Liver (tissue), 9 donors: ENCODE data around the gene ADGRA1. TPM values are rescaled to one million over a fixed set of nuclear protein-coding genes. Genes with fewer than 3 reads are reported as not detected.

Source experiments
- DNase-seq: peaks from one replicate; pipeline ENCODE4 v3.0.0-alpha.2; 2017; ENCODE audit warnings: low spot score
- H3K27ac ChIP-seq, 2 donors: one replicate each; pipeline ENCODE4 v1.7.0; 2013; ENCODE audit warnings: inconsistent platforms in 2 of 2, low read length in 2 of 2, control low read depth in 1 of 2, low read depth in 1 of 2, mild to moderate bottlenecking in 1 of 2
- H3K27me3 ChIP-seq, 4 donors: one replicate each; pipeline versions ENCODE4 v1.6.1 to v1.7.0; 2013; ENCODE audit warnings: low read length in 3 of 4, inconsistent platforms in 1 of 4, mild to moderate bottlenecking in 1 of 4, moderate library complexity in 1 of 4; ENCODE audit not compliant: control insufficient read depth in 4 of 4, insufficient read depth in 4 of 4
- H3K36me3 ChIP-seq, 4 donors: one replicate each; pipeline versions ENCODE4 v1.6.1 to v1.7.0; 2013; ENCODE audit warnings: low read length in 3 of 4, mild to moderate bottlenecking in 3 of 4, low read depth in 1 of 4, moderate library complexity in 1 of 4; ENCODE audit not compliant: control insufficient read depth in 4 of 4, insufficient read depth in 3 of 4
- H3K4me1 ChIP-seq, 4 donors: one replicate each; pipeline versions ENCODE4 v1.6.1 to v1.7.0; 2013; ENCODE audit warnings: low read length in 3 of 4, mild to moderate bottlenecking in 3 of 4, moderate library complexity in 1 of 4; ENCODE audit not compliant: control insufficient read depth in 4 of 4, insufficient read depth in 4 of 4
- H3K4me3 ChIP-seq, 3 donors: one replicate each; pipeline versions ENCODE4 v1.6.1 to v1.7.0; 2013; ENCODE audit warnings: low read length in 3 of 3, control low read depth in 1 of 3, low read depth in 1 of 3, mild to moderate bottlenecking in 1 of 3
- H3K9ac ChIP-seq, 2 donors: one replicate each; pipeline ENCODE4 v1.7.0; 2013; ENCODE audit warnings: low read length in 2 of 2, mild to moderate bottlenecking in 2 of 2, moderate library complexity in 2 of 2, control low read depth in 1 of 2, low read depth in 1 of 2
- H3K9me3 ChIP-seq, 4 donors: one replicate each; pipeline versions ENCODE4 v1.6.1 to v1.7.0; 2013; ENCODE audit warnings: low read length in 3 of 4; ENCODE audit not compliant: control insufficient read depth in 4 of 4
- ATF3 ChIP-seq: IDR thresholded peaks from 2 replicates; pipeline ENCODE4 v1.6.1; 2016; ENCODE audit warnings: antibody characterized with exemption
- CTCF ChIP-seq: fragments of 150-350 bp; IDR thresholded peaks from 2 replicates; pipeline ENCODE4 v1.5.1; 2017; ENCODE audit warnings: improper control_type of control experiment, low read depth, low read length; ENCODE audit not compliant: missing input control
- EGR1 ChIP-seq, 2 donors: IDR thresholded peaks; 2 replicates each; pipeline ENCODE4 v1.6.1; 2016 to 2018; ENCODE audit warnings: antibody characterized with exemption in 2 of 2, low read depth in 2 of 2
- FOXA1 ChIP-seq: IDR thresholded peaks from 2 replicates; pipeline ENCODE4 v1.6.1; 2016; ENCODE audit warnings: antibody characterized with exemption
- FOXA2 ChIP-seq: IDR thresholded peaks from 2 replicates; pipeline ENCODE4 v1.6.1; 2016; ENCODE audit warnings: antibody characterized with exemption
- GABPA ChIP-seq, 2 donors: IDR thresholded peaks in 1 of 2; conservative IDR thresholded peaks in 1 of 2; 2 replicates each; pipeline ENCODE4 v1.6.1; 2016; ENCODE audit warnings: antibody characterized with exemption in 2 of 2, mild to moderate bottlenecking in 1 of 2, moderate library complexity in 1 of 2
- HNF4A ChIP-seq, 2 donors: conservative IDR thresholded peaks; 2 replicates each; pipeline ENCODE4 v1.6.1; 2016; ENCODE audit warnings: antibody characterized with exemption in 2 of 2, mild to moderate bottlenecking in 2 of 2
- HNF4G ChIP-seq: IDR thresholded peaks from 2 replicates; pipeline ENCODE4 v1.6.1; 2016; ENCODE audit warnings: antibody characterized with exemption
- JUND ChIP-seq, 2 donors: IDR thresholded peaks; 2 replicates each; pipeline ENCODE4 v1.6.1; 2016; ENCODE audit warnings: antibody characterized with exemption in 2 of 2
- MAX ChIP-seq: IDR thresholded peaks from 2 replicates; pipeline ENCODE4 v1.6.1; 2016; ENCODE audit warnings: antibody characterized with exemption
- NR2F2 ChIP-seq: IDR thresholded peaks from 2 replicates; pipeline ENCODE4 v1.6.1; 2016; ENCODE audit warnings: antibody characterized with exemption
- RAD21 ChIP-seq, 2 donors: IDR thresholded peaks; 2 replicates each; pipeline ENCODE4 v1.6.1; 2016; ENCODE audit warnings: antibody characterized with exemption in 2 of 2, mild to moderate bottlenecking in 2 of 2
- REST ChIP-seq: IDR thresholded peaks from 2 replicates; pipeline ENCODE4 v1.6.1; 2016; ENCODE audit warnings: antibody characterized with exemption, mild to moderate bottlenecking
- RXRA ChIP-seq, 2 donors: IDR thresholded peaks; 2 replicates each; pipeline ENCODE4 v1.6.1; 2017 to 2018; ENCODE audit warnings: antibody characterized with exemption in 2 of 2, mild to moderate bottlenecking in 1 of 2
- SP1 ChIP-seq: IDR thresholded peaks from 2 replicates; pipeline ENCODE4 v1.6.1; 2018; ENCODE audit warnings: antibody characterized with exemption, mild to moderate bottlenecking
- TAF1 ChIP-seq: conservative IDR thresholded peaks from 2 replicates; pipeline ENCODE4 v1.6.1; 2016; ENCODE audit warnings: antibody characterized with exemption, mild to moderate bottlenecking
- YY1 ChIP-seq: IDR thresholded peaks from 2 replicates; pipeline ENCODE4 v1.6.1; 2016; ENCODE audit warnings: antibody characterized with exemption, mild to moderate bottlenecking
- ZBTB33 ChIP-seq: IDR thresholded peaks from 2 replicates; pipeline ENCODE4 v1.6.1; 2016; ENCODE audit warnings: antibody characterized with exemption
- WGBS: extraction: QIAGEN DNeasy Blood & Tissue Kit; methylation state at CpG from one replicate; pipeline ENCODE4 v1.1.7; 2013; 5-methylcytosine and 5-hydroxymethylcytosine counted together
- polyA plus RNA-seq, 2 donors: library from polyadenylated mRNA; stranded (reverse) in 1 of 2; unstranded in 1 of 2; fragments of 200-250 nt in 1 of 2; fragments of >200 nt in 1 of 2; fragmentation: Nextera tagmentation in 1 of 2; extraction: Ambion mirVana in 1 of 2; gene quantifications; one replicate each; pipeline versions ENCODE4 v1.2.1 to v1.2.3, GENCODE V29; 2013 to 2015
- total RNA-seq, 2 donors: library from RNA; depleted of rRNA; stranded (reverse); fragments of >200 nt; gene quantifications; one replicate each; pipeline ENCODE4 v1.2.3, GENCODE V29; 2014
- donor health status: healthy.
- donor health status: healthy.
- donor health status: healthy.
- donor health status: healthy.
- donor health status: healthy.

The ADGRA1 gene
- total and polyA plus RNA-seq, 4 donors: 0.08 to 0.70 (median 0.12) TPM; not detected in 1

- Histone ChIP-seq H3K4me3 (no peak overlapping the region), H3K27ac (no peak overlapping the region), H3K4me1 (no peaks in the 10 kb centered on the region), H3K36me3 (no peaks in the 10 kb centered on the region), H3K9me3 (no peaks in the 10 kb centered on the region), H3K9ac (no peak overlapping the region), H3K27me3 (no peaks in the 10 kb centered on the region)
- WGBS: 73% methylated on average over 18 of the region's 18 CpGs
- no peak for TF ChIP-seq TAF1
- TF ChIP-seq RXRA (IDR thresholded peaks at IDR 0.05): no peak
- TF ChIP-seq MAX: no peak
- TF ChIP-seq NR2F2: no peak
- TF ChIP-seq FOXA2: no peak
- no peak for TF ChIP-seq REST
- TF ChIP-seq GABPA (IDR thresholded peaks at IDR 0.05 in 1 of 2, conservative IDR thresholded peaks at IDR 0.05 in 1 of 2): no peak
- no peak for TF ChIP-seq FOXA1
- TF ChIP-seq YY1: no peak
- no peak for TF ChIP-seq ATF3
- no peak for TF ChIP-seq EGR1 (IDR thresholded peaks at IDR 0.05; ENCODE audit: low read depth in 2 of 2)
- no peak for TF ChIP-seq HNF4A (conservative IDR thresholded peaks at IDR 0.05)
- TF ChIP-seq HNF4G: no peak
- TF ChIP-seq RAD21 (IDR thresholded peaks at IDR 0.05): no peak
- TF ChIP-seq JUND (IDR thresholded peaks at IDR 0.05): no peak
- TF ChIP-seq SP1: no peak
- TF ChIP-seq CTCF: no peak
- no peak for TF ChIP-seq ZBTB33
- DNase-seq: no peak
Measured at GRCh38 chr10:133131053-133131452, 43.3 kb downstream of the ADGRA1 start.
